Placental pericyte (primary cell): ENCODE data around the gene USF2. TPM values are rescaled to one million over a fixed set of nuclear protein-coding genes. Genes with fewer than 3 reads are reported as not detected.

Source experiments
- total RNA-seq: library from RNA; depleted of rRNA; stranded (reverse); fragments of >200 nt; gene quantifications from 2 replicates; pipeline ENCODE4 v1.2.3, GENCODE V29; 2012

Gene USF2
- 75.9 and 81.4 TPM in 2 replicates for total RNA-seq

GRCh38 chr19:35268536-35269437, at the start of gene USF2:
USF2 (plus strand) TSS chr19:35268962; CDS start chr19:35269102, 140 bp downstream.

GRCh38 chr19:35228177-35228930, 40.4 kb upstream of the USF2 start, which contains the start of gene FAM187B:
FAM187B (minus strand) TSS chr19:35228739; CDS start chr19:35228680, 59 bp downstream.

GRCh38 chr19:35248310-35249145, 20.2 kb upstream of the USF2 start, which contains the start of gene LSR:
LSR (plus strand) TSS chr19:35249002; CDS start chr19:35249023, 21 bp downstream.

GRCh38 chr19:35291916-35292315, 23.2 kb downstream of the USF2 start, which contains the start of gene MAG:
MAG (plus strand) TSS chr19:35292161; CDS start chr19:35295409, 3,248 bp downstream.

GRCh38 chr19:35328851-35329285, 60.1 kb downstream of the USF2 start, which contains the start of gene CD22:
CD22 (plus strand) TSS chr19:35329187; CDS start chr19:35332041, 2,854 bp downstream.

Other genes starting within 250 kb of the USF2 start
- gene SCN1B, start 238.5 kb upstream of the USF2 start, total RNA-seq, result 4.4 and 4.7 TPM in 2 replicates
- 0.44 TPM in 1 of 2 replicates, not detected in the other for gene HPN, start 227.2 kb upstream of the USF2 start, total RNA-seq
- not detected in 2 replicates for gene FXYD3, start 153.1 kb upstream of the USF2 start, total RNA-seq
- not detected in 2 replicates for gene LGI4, start 133.9 kb upstream of the USF2 start, total RNA-seq
- 0.66 TPM in 1 of 2 replicates, not detected in the other for gene FXYD1, start 130.1 kb upstream of the USF2 start, total RNA-seq
- not detected in 2 replicates for gene FXYD7, start 125.7 kb upstream of the USF2 start, total RNA-seq
- 55.0 and 63.7 TPM in 2 replicates for gene FXYD5, start 114.2 kb upstream of the USF2 start, total RNA-seq
- gene FAM187B, start 40.2 kb upstream of the USF2 start, total RNA-seq, result not detected in 2 replicates
- gene LSR, start 20.0 kb upstream of the USF2 start, total RNA-seq, result 0.22 and 1.9 TPM in 2 replicates
- gene HAMP, start 13.6 kb downstream of the USF2 start, total RNA-seq, result under 0.01 TPM in 1 of 2 replicates, not detected in the other
- 0.43 TPM in 1 of 2 replicates, not detected in the other for gene MAG, start 23.2 kb downstream of the USF2 start, total RNA-seq
- gene CD22, start 60.2 kb downstream of the USF2 start, total RNA-seq, result 1.7 TPM in 1 of 2 replicates, not detected in the other
- not detected in 2 replicates for gene FFAR1, start 78.9 kb downstream of the USF2 start, total RNA-seq
- gene FFAR3, start 89.5 kb downstream of the USF2 start, total RNA-seq, result not detected in 2 replicates
- gene GPR42, start 102.1 kb downstream of the USF2 start, total RNA-seq, result not detected in 2 replicates
- gene FFAR2, start 179.3 kb downstream of the USF2 start, total RNA-seq, result not detected in 2 replicates
- gene KRTDAP, start 221.5 kb downstream of the USF2 start, total RNA-seq, result not detected in 2 replicates
- 0.14 and 0.22 TPM in 2 replicates for gene DMKN, start 244.7 kb downstream of the USF2 start, total RNA-seq